ENCODE results near the gene PCNX3.

The PCNX3 gene

DNA sequence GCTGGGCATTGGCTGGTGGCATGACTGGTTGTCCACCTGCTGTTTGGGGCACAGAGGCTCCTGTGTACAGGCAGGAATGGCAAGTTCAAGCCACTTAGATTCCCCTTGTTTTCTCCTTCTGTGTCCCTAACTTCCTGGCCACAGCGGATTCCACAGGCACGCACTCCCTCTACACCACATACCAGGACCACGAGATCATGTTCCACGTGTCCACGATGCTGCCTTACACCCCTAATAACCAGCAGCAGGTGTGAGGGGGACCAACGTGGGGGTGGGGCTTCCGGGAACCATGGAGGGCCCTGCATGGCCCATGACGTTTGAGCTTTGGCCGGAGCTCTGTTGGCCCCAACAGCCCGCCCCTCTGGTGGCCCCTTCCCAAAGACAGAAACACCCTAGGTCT is 30.1 kb downstream of the PCNX3 start:
- no peaks in the 10 kb centered on the region for H3K9me3 ChIP-seq (ENCODE audit: severe bottlenecking)
- DNase-seq, result no peak
- no peak for TF ChIP-seq CTCF (IDR thresholded peaks at IDR 0.05; ENCODE audit: low read depth, low read length)
- H3K36me3 ChIP-seq, result peaks cover 15% of the 10 kb centered on the region
- no peak overlapping the region for H3K4me3 ChIP-seq (ENCODE audit: low read depth, low read length)
- no peaks in the 10 kb centered on the region for H3K27me3 ChIP-seq (ENCODE audit: insufficient read depth, low read depth, severe bottlenecking)
- H3K27ac ChIP-seq, result no peak overlapping the region

- peaks cover 22% of the 10 kb centered on the region for H3K36me3 ChIP-seq
- H3K9me3 ChIP-seq (ENCODE audit: severe bottlenecking), result no peaks in the 10 kb centered on the region
- H3K4me3 ChIP-seq (ENCODE audit: low read depth, low read length), result no peak overlapping the region
- DNase-seq, result no peak
- no peaks in the 10 kb centered on the region for H3K27me3 ChIP-seq (ENCODE audit: insufficient read depth, low read depth, severe bottlenecking)
- no peak for TF ChIP-seq CTCF (IDR thresholded peaks at IDR 0.05; ENCODE audit: low read depth, low read length)
- H3K27ac ChIP-seq, result no peak overlapping the region
Observed at GRCh38 chr11:65646288-65646957, 30.8 kb downstream of the PCNX3 start.

- Histone ChIP-seq H3K27ac (no peak overlapping the region), H3K9me3 (ENCODE audit: severe bottlenecking) (no peaks in the 10 kb centered on the region), H3K4me3 (ENCODE audit: low read depth, low read length) (no peak overlapping the region), H3K27me3 (ENCODE audit: insufficient read depth, low read depth, severe bottlenecking) (no peaks in the 10 kb centered on the region), H3K36me3 (peaks cover 22% of the 10 kb centered on the region)
- TF ChIP-seq CTCF (IDR thresholded peaks at IDR 0.05; ENCODE audit: low read depth, low read length), result no peak
- no peak for DNase-seq
Observed at GRCh38 chr11:65646958-65647701, 31.6 kb downstream of the PCNX3 start.

- DNase-seq, result no peak
- Histone ChIP-seq H3K9me3 (ENCODE audit: severe bottlenecking) (no peaks in the 10 kb centered on the region), H3K36me3 (peaks cover 24% of the 10 kb centered on the region), H3K27me3 (ENCODE audit: insufficient read depth, low read depth, severe bottlenecking) (no peaks in the 10 kb centered on the region), H3K4me3 (ENCODE audit: low read depth, low read length) (no peak overlapping the region), H3K27ac (no peak overlapping the region)
- TF ChIP-seq CTCF (IDR thresholded peaks at IDR 0.05; ENCODE audit: low read depth, low read length), result no peak
Observed at GRCh38 chr11:65648997-65649493, 33.5 kb downstream of the PCNX3 start.

- peaks cover 33% of the 10 kb centered on the region for H3K36me3 ChIP-seq
- no peak overlapping the region for H3K4me3 ChIP-seq (ENCODE audit: low read depth, low read length)
- DNase-seq, result no peak
- TF ChIP-seq CTCF (IDR thresholded peaks at IDR 0.05; ENCODE audit: low read depth, low read length), result no peak
- no peaks in the 10 kb centered on the region for H3K27me3 ChIP-seq (ENCODE audit: insufficient read depth, low read depth, severe bottlenecking)
- H3K9me3 ChIP-seq (ENCODE audit: severe bottlenecking), result no peaks in the 10 kb centered on the region
- no peak overlapping the region; the same call in 1 of the 2 replicates for H3K27ac ChIP-seq
Observed at GRCh38 chr11:65649656-65650546, 34.3 kb downstream of the PCNX3 start.

Measured in WERI-Rb-1 (cell line).